Loucy (cell line): ENCODE data around the gene EXD1.
"Not testable (repeated sequence)": the region's sequence is repeated elsewhere in the genome, so short reads cannot be mapped to it uniquely, and the experiment has no call there.

ENCODE experiments used
- H2AFZ ChIP-seq: fragments of 200-600 bp; sonication (generic); 2 replicates; pipeline ENCODE4 v1.6.0; 2016; ENCODE audit warnings: antibody characterized with exemption, mild to moderate bottlenecking, low read length, moderate library complexity
- H3F3A ChIP-seq: fragments of 200-600 bp; 2 replicates; pipeline ENCODE4 v1.6.0; 2016; ENCODE audit warnings: antibody characterized with exemption, low read depth, mild to moderate bottlenecking
- H3K27me3 ChIP-seq: fragments of 200-600 bp; sonication (generic); 2 replicates; pipeline ENCODE4 v1.6.1; 2014; ENCODE audit warnings: low read length, mild to moderate bottlenecking; ENCODE audit not compliant: insufficient read depth, poor library complexity, severe bottlenecking
- H3K36me3 ChIP-seq: fragments of 200-600 bp; sonication (generic); 2 replicates; pipeline ENCODE4 v1.6.1; 2016; ENCODE audit warnings: low read length; ENCODE audit not compliant: insufficient read depth
- H3K4me1 ChIP-seq: fragments of 200-600 bp; sonication (generic); 2 replicates; pipeline ENCODE4 v1.5.1; 2014; ENCODE audit warnings: low read length, mild to moderate bottlenecking; ENCODE audit not compliant: insufficient read depth, poor library complexity, severe bottlenecking
- H3K4me2 ChIP-seq: fragments of 200-600 bp; sonication (generic); 2 replicates; pipeline ENCODE4 v1.6.0; 2014; ENCODE audit warnings: antibody characterized with exemption, low read length, low read depth, mild to moderate bottlenecking; ENCODE audit not compliant: poor library complexity, severe bottlenecking
- H3K4me3 ChIP-seq: fragments of 200-600 bp; sonication (generic); 2 replicates; pipeline ENCODE4 v1.5.1; 2014; ENCODE audit warnings: low read length, mild to moderate bottlenecking, mixed read lengths; ENCODE audit not compliant: poor library complexity, severe bottlenecking
- H3K79me2 ChIP-seq: fragments of 200-600 bp; sonication (generic); 2 replicates; pipeline ENCODE4 v1.6.1; 2014; ENCODE audit warnings: low read length; ENCODE audit not compliant: insufficient read depth
- H3K9ac ChIP-seq: fragments of 200-600 bp; sonication (generic); 2 replicates; pipeline ENCODE4 v1.6.0; 2014; ENCODE audit warnings: mild to moderate bottlenecking, low read depth, low read length, moderate library complexity; ENCODE audit not compliant: poor library complexity, severe bottlenecking
- H3K9me2 ChIP-seq: fragments of 200-600 bp; sonication (generic); replicated peaks from 2 replicates; pipeline ENCODE4 v1.6.1; 2016; ENCODE audit warnings: low read depth, low read length, mixed read lengths
- H3K9me3 ChIP-seq: fragments of 200-600 bp; sonication (generic); 2 replicates; pipeline ENCODE4 v1.6.1; 2014; ENCODE audit warnings: mild to moderate bottlenecking, antibody characterized with exemption, low read length, low read depth; ENCODE audit not compliant: insufficient read depth
- H4K20me1 ChIP-seq: fragments of 200-600 bp; sonication (generic); 2 replicates; pipeline ENCODE4 v1.6.0; 2014; ENCODE audit warnings: antibody characterized with exemption, low read length, mild to moderate bottlenecking; ENCODE audit not compliant: insufficient read depth, poor library complexity, severe bottlenecking
- CTCF ChIP-seq: fragments of 200-600 bp; sonication (generic); conservative IDR thresholded peaks from 2 replicates; pipeline ENCODE4 v1.5.1; 2014; ENCODE audit warnings: mild to moderate bottlenecking, antibody characterized with exemption, low read length
- EZH2phosphoT487 ChIP-seq: fragments of 200-600 bp; IDR thresholded peaks from 2 replicates; pipeline ENCODE4 v1.6.1; 2018; ENCODE audit warnings: antibody characterized with exemption, mild to moderate bottlenecking, moderate library complexity, borderline replicate concordance

EXD1 gene

GRCh38 chr15:41139619-41140018, 90.9 kb downstream of the EXD1 start:
- no peaks in the 10 kb centered on the region for H3K9me2 ChIP-seq
- no peaks in the 10 kb centered on the region for H3K4me1 ChIP-seq
- H3K9ac ChIP-seq, result no peak overlapping the region
- H3K36me3 ChIP-seq, result no peaks in the 10 kb centered on the region
- no peak overlapping the region for H3K4me3 ChIP-seq
- H3K4me2 ChIP-seq, result no peak overlapping the region
- TF ChIP-seq CTCF, result no peak
- no peak for TF ChIP-seq EZH2phosphoT487
- H3K79me2 ChIP-seq, result no peaks in the 10 kb centered on the region
- H3K27me3 ChIP-seq, result no peaks in the 10 kb centered on the region
- no peaks in the 10 kb centered on the region for H3F3A ChIP-seq
- H4K20me1 ChIP-seq, result no peaks in the 10 kb centered on the region
- no peak overlapping the region for H2AFZ ChIP-seq
- H3K9me3 ChIP-seq, result no peaks in the 10 kb centered on the region

- H3K4me1 ChIP-seq, H3K9me3 ChIP-seq, H3K9ac ChIP-seq, H4K20me1 ChIP-seq, H2AFZ ChIP-seq, H3K36me3 ChIP-seq, H3K4me2 ChIP-seq, H3K9me2 ChIP-seq, H3K79me2 ChIP-seq, H3K4me3 ChIP-seq, H3F3A ChIP-seq, H3K27me3 ChIP-seq: not testable (repeated sequence)
Measured at GRCh38 chr15:41139112-41139511, 91.4 kb downstream of the EXD1 start.

- H3K4me3 ChIP-seq, H3K79me2 ChIP-seq, H3K4me2 ChIP-seq, H3K4me1 ChIP-seq, H3K9me2 ChIP-seq, H3K36me3 ChIP-seq, H3K9ac ChIP-seq, H3K9me3 ChIP-seq, H4K20me1 ChIP-seq, H3K27me3 ChIP-seq, H2AFZ ChIP-seq, H3F3A ChIP-seq: not testable (repeated sequence)
Measured at GRCh38 chr15:41135580-41135979, 95.0 kb downstream of the EXD1 start.

- no peak overlapping the region for H3K9ac ChIP-seq
- H3K36me3 ChIP-seq, result no peaks in the 10 kb centered on the region
- no peak overlapping the region for H3K4me3 ChIP-seq
- H3K27me3 ChIP-seq, result no peaks in the 10 kb centered on the region
- no peaks in the 10 kb centered on the region for H3F3A ChIP-seq
- no peak overlapping the region for H2AFZ ChIP-seq
- no peak overlapping the region for H3K4me2 ChIP-seq
- H4K20me1 ChIP-seq, result no peaks in the 10 kb centered on the region
- no peak for TF ChIP-seq EZH2phosphoT487
- TF ChIP-seq CTCF, result no peak
- no peaks in the 10 kb centered on the region for H3K4me1 ChIP-seq
- H3K79me2 ChIP-seq, result no peaks in the 10 kb centered on the region
- H3K9me3 ChIP-seq, result no peaks in the 10 kb centered on the region
- H3K9me2 ChIP-seq, result no peaks in the 10 kb centered on the region
Measured at GRCh38 chr15:41133454-41133853, 97.1 kb downstream of the EXD1 start.
